GM18951 (cell line): Measurements from ENCODE around the gene ALB.
"Not testable (repeated sequence)": the region's sequence is repeated elsewhere in the genome, so short reads cannot be mapped to it uniquely, and the experiment has no call there.

Source experiments
- POLR2A ChIP-seq: IDR thresholded peaks from 4 replicates; pipeline ENCODE4 v1.6.1; 2011; ENCODE audit warnings: mild to moderate bottlenecking; ENCODE audit not compliant: insufficient read length, insufficient read depth; ENCODE audit errors: extremely low read depth
- in situ Hi-C: fragments of 300-500 bp; cut with MboI; formaldehyde crosslinking; loops from one replicate; pipeline ENCODE4 v1.12.0; 2022; ENCODE audit warnings: low sequenced_read_pairs, mixed read lengths, inconsistent platforms; ENCODE audit not compliant: unreplicated experiment

ALB gene

DNA sequence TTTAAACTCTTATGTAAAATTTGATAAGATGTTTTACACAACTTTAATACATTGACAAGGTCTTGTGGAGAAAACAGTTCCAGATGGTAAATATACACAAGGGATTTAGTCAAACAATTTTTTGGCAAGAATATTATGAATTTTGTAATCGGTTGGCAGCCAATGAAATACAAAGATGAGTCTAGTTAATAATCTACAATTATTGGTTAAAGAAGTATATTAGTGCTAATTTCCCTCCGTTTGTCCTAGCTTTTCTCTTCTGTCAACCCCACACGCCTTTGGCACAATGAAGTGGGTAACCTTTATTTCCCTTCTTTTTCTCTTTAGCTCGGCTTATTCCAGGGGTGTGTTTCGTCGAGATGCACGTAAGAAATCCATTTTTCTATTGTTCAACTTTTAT, at the start of gene ALB:
Gene ALB (plus strand): TSS at position 246 of the 400 bp plus-strand sequence. CDS start 41 bp downstream, at position 287.
- in situ Hi-C loops: no loop called here
- TF ChIP-seq POLR2A: no peak

DNA sequence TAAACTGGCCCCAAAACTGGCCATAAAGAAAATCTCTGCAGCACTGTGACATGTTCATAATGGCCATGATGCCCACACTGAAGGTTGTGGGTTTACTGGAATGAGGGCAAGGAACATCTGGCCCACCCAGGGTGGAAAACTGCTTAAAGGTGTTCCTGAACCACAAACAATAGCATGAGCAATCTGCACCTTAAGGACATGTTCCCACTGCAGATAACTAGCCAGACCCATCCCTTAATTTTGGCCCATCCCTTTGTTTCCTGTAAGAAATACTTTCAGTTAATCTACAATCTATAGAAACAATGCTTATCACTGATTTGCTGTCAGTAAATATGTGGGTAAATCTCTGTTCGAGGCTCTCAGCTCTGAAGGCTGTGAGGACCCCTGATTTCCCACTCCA, 46.9 kb upstream of the ALB start:
- in situ Hi-C loops: not testable (repeated sequence)

DNA sequence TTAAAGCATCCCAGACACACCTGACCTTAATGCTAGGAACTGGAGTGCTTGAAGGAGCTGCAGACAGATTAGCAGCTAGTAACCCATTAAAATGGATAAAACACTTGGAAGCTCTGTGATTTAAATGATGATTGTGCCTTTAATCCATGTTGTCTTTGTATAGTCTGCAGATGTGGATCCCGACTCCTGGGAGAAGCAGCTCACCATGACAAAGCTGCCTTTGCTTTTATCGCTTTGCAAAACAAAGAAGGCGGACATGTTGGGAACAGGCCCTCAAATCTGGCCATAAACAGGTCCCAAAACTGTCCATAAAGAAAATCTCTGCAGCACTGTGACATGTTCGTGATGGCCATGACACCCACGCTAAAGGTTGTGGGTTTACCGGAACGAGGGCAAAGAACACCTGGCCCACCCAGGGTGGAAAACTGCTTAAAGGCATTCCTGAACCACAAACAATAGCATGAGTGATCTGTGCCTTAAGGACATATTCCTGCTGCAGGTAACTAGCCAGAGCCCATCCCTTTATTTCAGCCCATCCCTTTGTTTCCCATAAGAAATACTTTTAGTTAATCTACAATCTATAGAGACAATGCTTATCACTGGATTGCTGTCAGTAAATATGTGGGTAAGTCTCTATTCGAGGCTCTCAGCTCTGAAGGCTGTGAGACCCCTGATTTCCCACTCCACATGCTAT, 34.4 kb upstream of the ALB start:
- in situ Hi-C loops: not testable (repeated sequence)

GRCh38 chr4:73375328-73375741, 28.8 kb upstream of the ALB start:
- in situ Hi-C loops: no loop called here
- TF ChIP-seq POLR2A: no peak

DNA sequence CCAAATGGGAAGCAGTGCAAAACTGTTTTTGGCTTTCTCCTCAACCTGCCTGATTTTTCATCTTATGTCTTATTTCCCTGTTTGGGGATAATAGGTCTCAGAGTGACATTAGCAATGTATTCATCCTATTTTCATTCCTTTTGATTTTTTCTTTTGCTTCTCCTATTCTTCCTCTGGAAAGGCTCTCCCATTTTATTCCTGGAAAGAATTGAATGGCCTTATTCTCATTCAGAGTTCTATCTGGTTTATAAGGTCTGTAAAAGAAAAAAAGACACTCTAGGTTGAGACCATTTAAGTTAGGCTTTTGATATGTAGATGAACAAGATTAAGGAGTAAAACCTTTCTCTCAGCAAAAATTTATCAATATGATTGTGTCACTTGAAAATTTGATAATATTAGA, 27.8 kb upstream of the ALB start:
- TF ChIP-seq POLR2A: no peak
- in situ Hi-C loops: no loop called here

- TF ChIP-seq POLR2A: no peak
- in situ Hi-C loops: no loop called here
Observed at GRCh38 chr4:73376976-73377375, 27.1 kb upstream of the ALB start.

- TF ChIP-seq POLR2A: no peak
- in situ Hi-C loops: no loop called here
Observed at GRCh38 chr4:73378887-73379286, 25.2 kb upstream of the ALB start.

GRCh38 chr4:73379946-73380345, 24.1 kb upstream of the ALB start:
- TF ChIP-seq POLR2A: no peak
- in situ Hi-C loops: no loop called here

- TF ChIP-seq POLR2A: no peak
- in situ Hi-C loops: no loop called here
Observed at GRCh38 chr4:73381214-73381613, 22.9 kb upstream of the ALB start.

GRCh38 chr4:73383452-73383851, 20.6 kb upstream of the ALB start:
- in situ Hi-C loops: no loop called here
- TF ChIP-seq POLR2A: no peak

- no peak for TF ChIP-seq POLR2A
- in situ Hi-C loops: no loop called here
Observed at GRCh38 chr4:73387552-73387951, 16.5 kb upstream of the ALB start.

- in situ Hi-C loops: no loop called here
- no peak for TF ChIP-seq POLR2A
Observed at GRCh38 chr4:73388887-73389286, 15.2 kb upstream of the ALB start.

- in situ Hi-C loops: not testable (repeated sequence)
Observed at GRCh38 chr4:73389663-73390062, 14.4 kb upstream of the ALB start.

DNA sequence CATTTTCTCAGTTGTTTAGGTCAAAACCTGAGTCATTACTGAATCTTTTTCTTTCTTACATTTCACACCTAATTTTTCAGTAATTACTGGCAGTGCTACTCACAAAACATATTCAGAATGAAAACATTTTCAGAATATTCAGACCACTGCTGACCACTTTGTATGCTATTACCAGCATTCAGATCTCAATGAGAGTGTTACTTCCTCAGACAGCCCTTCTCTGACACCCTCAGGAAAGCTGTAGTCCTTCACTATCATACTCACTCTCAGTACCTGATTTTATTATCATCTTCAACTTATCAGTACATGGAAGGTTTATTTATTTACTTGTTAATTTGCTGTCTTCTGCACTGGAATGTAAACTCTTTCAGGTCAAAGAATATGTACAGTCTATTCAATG, 12.3 kb upstream of the ALB start:
- TF ChIP-seq POLR2A: no peak
- in situ Hi-C loops: no loop called here

DNA sequence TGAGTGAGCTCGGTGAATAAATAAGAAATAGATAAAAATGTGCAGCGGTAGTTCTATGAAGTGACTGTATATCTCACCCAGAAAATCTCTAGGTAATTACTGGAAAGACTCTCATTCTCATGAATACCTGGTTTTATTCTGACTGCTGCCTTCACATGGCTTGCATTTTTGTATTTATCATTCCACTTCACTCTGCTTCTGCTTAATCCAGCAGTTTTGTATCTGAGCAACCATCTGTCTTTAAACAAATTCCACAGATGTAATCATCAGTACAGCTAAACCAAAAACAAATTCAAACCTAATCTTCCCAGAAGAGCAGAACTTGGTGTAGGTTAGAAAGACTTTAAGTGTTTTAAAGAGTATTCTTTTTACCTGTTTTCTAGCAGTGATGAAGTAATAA, 11.2 kb upstream of the ALB start:
- TF ChIP-seq POLR2A: no peak
- in situ Hi-C loops: no loop called here
